HG03175 (cell line): ENCODE measurements around the gene GABBR2.

Experiments
- ATAC-seq: cut with Tn5 transposase; IDR thresholded peaks from one replicate; pipeline ENCODE4 v1.9.1; 2021; ENCODE audit warnings: mild to moderate bottlenecking, moderate library complexity; ENCODE audit not compliant: unreplicated experiment

GABBR2 gene

GRCh38 chr9:98413084-98413483 is 295.7 kb downstream of the GABBR2 start:
- ATAC-seq: no peak

- no peak for ATAC-seq
These were observed 296.5 kb downstream of the GABBR2 start for GRCh38 chr9:98412101-98412842.

- ATAC-seq: no peak
These were observed 298.5 kb downstream of the GABBR2 start for GRCh38 chr9:98410185-98410697.

GRCh38 chr9:98409719-98410118 is 299.0 kb downstream of the GABBR2 start:
- no peak for ATAC-seq

- no peak for ATAC-seq
These were observed 302.3 kb downstream of the GABBR2 start for GRCh38 chr9:98406469-98406868.

GRCh38 chr9:98404237-98404636 is 304.5 kb downstream of the GABBR2 start:
- no peak for ATAC-seq

- ATAC-seq: no peak
These were observed 305.0 kb downstream of the GABBR2 start for GRCh38 chr9:98403715-98404114.

- no peak for ATAC-seq
These were observed 306.5 kb downstream of the GABBR2 start for GRCh38 chr9:98402019-98402840.

GRCh38 chr9:98401140-98402018 is 307.4 kb downstream of the GABBR2 start:
- no peak for ATAC-seq

GRCh38 chr9:98399950-98400683 is 308.6 kb downstream of the GABBR2 start:
- ATAC-seq: no peak

- ATAC-seq: no peak
These were observed 312.1 kb downstream of the GABBR2 start for GRCh38 chr9:98396656-98397055.

- ATAC-seq: no peak
These were observed 312.5 kb downstream of the GABBR2 start for GRCh38 chr9:98396236-98396635.

- ATAC-seq: no peak
These were observed 316.9 kb downstream of the GABBR2 start for GRCh38 chr9:98391867-98392266.

GRCh38 chr9:98391406-98391805 is 317.3 kb downstream of the GABBR2 start:
- ATAC-seq: no peak

GRCh38 chr9:98385751-98386150 is 323.0 kb downstream of the GABBR2 start:
- ATAC-seq: no peak

GRCh38 chr9:98383758-98384157 is 325.0 kb downstream of the GABBR2 start:
- no peak for ATAC-seq

GRCh38 chr9:98381311-98382103 is 327.2 kb downstream of the GABBR2 start:
- peak; percentile 62 for ATAC-seq

GRCh38 chr9:98380065-98380681 is 328.6 kb downstream of the GABBR2 start:
- ATAC-seq: no peak

- no peak for ATAC-seq
These were observed 329.2 kb downstream of the GABBR2 start for GRCh38 chr9:98379572-98379971.
